ENCODE results near the gene LIF.

GRCh38 chr22:30190574-30190973, 56.0 kb downstream of the LIF start:
- TF ChIP-seq CTCF (IDR thresholded peaks at IDR 0.05), result no peak
- TF ChIP-seq POLR2AphosphoS5 (IDR thresholded peaks at IDR 0.05), result no peak
